PFSK-1 (cell line): ENCODE data around the gene ANKRD9.

Experiments
- FOXP2 ChIP-seq: optimal IDR thresholded peaks from 2 replicates; pipeline ENCODE3; 2011; ENCODE audit warnings: borderline replicate concordance, control low read depth, inconsistent platforms; ENCODE audit not compliant: insufficient read depth; ENCODE audit errors: extremely low read length, extremely low read depth
- POLR2AphosphoS5 ChIP-seq: IDR thresholded peaks from 2 replicates; pipeline ENCODE4 v1.6.1; 2012; ENCODE audit warnings: low read depth, mild to moderate bottlenecking, control low read depth, low read length, moderate library complexity
- REST ChIP-seq, 2 experiments: IDR thresholded peaks; 2 replicates each; pipeline versions ENCODE4 v1.6.1 to v1.8.0; 2011 to 2012; ENCODE audit warnings: low read depth in 2 of 2, low read length in 2 of 2, control low read depth in 1 of 2, inconsistent platforms in 1 of 2, mild to moderate bottlenecking in 1 of 2, moderate library complexity in 1 of 2; ENCODE audit not compliant: insufficient read depth in 1 of 2
- SIN3A ChIP-seq: IDR thresholded peaks from 2 replicates; pipeline ENCODE4 v1.6.1; 2012; ENCODE audit warnings: mild to moderate bottlenecking, low read length, moderate library complexity, borderline replicate concordance; ENCODE audit not compliant: insufficient read depth
- TAF1 ChIP-seq: IDR thresholded peaks from 2 replicates; pipeline ENCODE4 v1.6.1; 2012; ENCODE audit warnings: low read length, control low read depth, borderline replicate concordance; ENCODE audit not compliant: insufficient read depth

Gene ANKRD9

GRCh38 chr14:102514987-102515733 is 5.6 kb upstream of the ANKRD9 start:
- TF ChIP-seq SIN3A (no peak), REST (IDR thresholded peaks at IDR 0.05; ENCODE audit: insufficient read depth in 1 of 2, low read depth in 2 of 2, low read length in 2 of 2) (no peak), TAF1 (no peak), FOXP2 (no peak), POLR2AphosphoS5 (no peak)

- no peak for TF ChIP-seq POLR2AphosphoS5
- no peak for TF ChIP-seq SIN3A
- no peak for TF ChIP-seq REST (IDR thresholded peaks at IDR 0.05; ENCODE audit: insufficient read depth in 1 of 2, low read depth in 2 of 2, low read length in 2 of 2)
- TF ChIP-seq FOXP2: no peak
- TF ChIP-seq TAF1: no peak
These were observed 4.6 kb upstream of the ANKRD9 start for GRCh38 chr14:102513899-102514772.

GRCh38 chr14:102512793-102513300 is 3.3 kb upstream of the ANKRD9 start:
- TF ChIP-seq TAF1 (no peak), FOXP2 (no peak), POLR2AphosphoS5 (no peak), SIN3A (no peak), REST (IDR thresholded peaks at IDR 0.05; ENCODE audit: insufficient read depth in 1 of 2, low read depth in 2 of 2, low read length in 2 of 2) (no peak)

GRCh38 chr14:102511538-102511937 is 2.0 kb upstream of the ANKRD9 start:
- TF ChIP-seq REST (IDR thresholded peaks at IDR 0.05; ENCODE audit: insufficient read depth in 1 of 2, low read depth in 2 of 2, low read length in 2 of 2) (no peak), POLR2AphosphoS5 (no peak), TAF1 (no peak), FOXP2 (no peak), SIN3A (no peak)
